CD4-positive, alpha-beta memory T cell (primary cell): ENCODE measurements around the gene CBX2. TPM values are rescaled to one million over a fixed set of nuclear protein-coding genes. Genes with fewer than 3 reads are reported as not detected.

ENCODE experiments used
- CTCF ChIA-PET: fragments of 350-600 bp; sonication (Branson Sonifier 250); formaldehyde crosslinking; loops from one replicate; lab custom pipeline; 2021; ENCODE audit warnings: inconsistent platforms; ENCODE audit not compliant: partially characterized antibody; lab: Charles Lee
- POLR2A ChIA-PET: fragments of 350-600 bp; sonication (Branson Sonifier 250); formaldehyde crosslinking; loops from one replicate; lab custom pipeline; 2021; ENCODE audit not compliant: partially characterized antibody; lab: Charles Lee
- DNase-seq, 5 donors: peaks; one replicate each; pipeline versions ENCODE4 v3.0.0 to v3.0.0-alpha.2; 2020 to 2022; ENCODE audit warnings: mixed read lengths in 1 of 5
- H3K27ac ChIP-seq: one replicate; pipeline ENCODE4 v1.7.0; 2013; ENCODE audit warnings: low read depth, low read length
- H3K27me3 ChIP-seq: 2 replicates; pipeline ENCODE4 v1.7.0; 2013; ENCODE audit warnings: mild to moderate bottlenecking, low read length, moderate library complexity; ENCODE audit not compliant: insufficient read depth
- H3K36me3 ChIP-seq: 2 replicates; pipeline ENCODE4 v1.7.0; 2013; ENCODE audit warnings: mild to moderate bottlenecking, low read length, moderate library complexity; ENCODE audit not compliant: insufficient read depth
- H3K4me1 ChIP-seq: 2 replicates; pipeline ENCODE4 v1.7.0; 2013; ENCODE audit warnings: mild to moderate bottlenecking, low read length, moderate library complexity; ENCODE audit not compliant: insufficient read depth
- H3K4me3 ChIP-seq, 2 donors: one replicate each; pipeline ENCODE4 v1.7.0; 2013; ENCODE audit warnings: low read length in 2 of 2, mild to moderate bottlenecking in 1 of 2
- H3K9me3 ChIP-seq, 2 donors: one replicate each; pipeline ENCODE4 v1.7.0; 2013; ENCODE audit warnings: low read length in 2 of 2, control low read depth in 1 of 2; ENCODE audit not compliant: control insufficient read depth in 1 of 2
- H3K27ac Mint-ChIP-seq, 7 donors: one replicate each; pipeline ENCODE4 v1.8.0; 2020 to 2021; ENCODE audit warnings: mixed read lengths in 7 of 7, mild to moderate bottlenecking in 6 of 7, inconsistent platforms in 3 of 7, moderate library complexity in 3 of 7
- H3K27me3 Mint-ChIP-seq, 2 donors: one replicate each; pipeline ENCODE4 v1.8.0; 2020 to 2021; ENCODE audit warnings: mixed read lengths in 2 of 2
- H3K36me3 Mint-ChIP-seq, 2 donors: one replicate each; pipeline ENCODE4 v1.8.0; 2020 to 2021; ENCODE audit warnings: mixed read lengths in 2 of 2, inconsistent platforms in 1 of 2, mild to moderate bottlenecking in 1 of 2
- H3K4me1 Mint-ChIP-seq, 4 donors: one replicate each; pipeline ENCODE4 v1.8.0; 2020 to 2021; ENCODE audit warnings: mixed read lengths in 4 of 4, mild to moderate bottlenecking in 1 of 4
- H3K4me3 Mint-ChIP-seq, 8 donors: one replicate each; pipeline ENCODE4 v1.8.0; 2020 to 2021; ENCODE audit warnings: mixed read lengths in 8 of 8, mild to moderate bottlenecking in 7 of 8, moderate library complexity in 6 of 8, inconsistent platforms in 3 of 8
- H3K9me3 Mint-ChIP-seq, 8 donors: one replicate each; pipeline ENCODE4 v1.8.0; 2020 to 2021; ENCODE audit warnings: mixed read lengths in 8 of 8, mild to moderate bottlenecking in 5 of 8, inconsistent platforms in 3 of 8, moderate library complexity in 1 of 8
- intact Hi-C: fragments of 100-400 bp; cut with micrococcal nuclease; formaldehyde crosslinking; loops from one replicate; pipeline ENCODE4 v1.15.1; 2023
- polyA plus RNA-seq, 2 donors: library from polyadenylated mRNA; unstranded; fragments of 300-500 nt; fragmentation: Illumina TruSeq; gene quantifications; one replicate each; pipeline ENCODE4 v1.2.3, GENCODE V29; 2021
- total RNA-seq, 2 experiments: library from RNA; stranded (reverse); gene quantifications; one replicate each; pipeline ENCODE4 v1.2.3, GENCODE V29; 2021

The CBX2 gene
- total and polyA plus RNA-seq, 4 experiments from 2014 or later = 0.06 to 0.44 TPM; not detected in 2

DNA sequence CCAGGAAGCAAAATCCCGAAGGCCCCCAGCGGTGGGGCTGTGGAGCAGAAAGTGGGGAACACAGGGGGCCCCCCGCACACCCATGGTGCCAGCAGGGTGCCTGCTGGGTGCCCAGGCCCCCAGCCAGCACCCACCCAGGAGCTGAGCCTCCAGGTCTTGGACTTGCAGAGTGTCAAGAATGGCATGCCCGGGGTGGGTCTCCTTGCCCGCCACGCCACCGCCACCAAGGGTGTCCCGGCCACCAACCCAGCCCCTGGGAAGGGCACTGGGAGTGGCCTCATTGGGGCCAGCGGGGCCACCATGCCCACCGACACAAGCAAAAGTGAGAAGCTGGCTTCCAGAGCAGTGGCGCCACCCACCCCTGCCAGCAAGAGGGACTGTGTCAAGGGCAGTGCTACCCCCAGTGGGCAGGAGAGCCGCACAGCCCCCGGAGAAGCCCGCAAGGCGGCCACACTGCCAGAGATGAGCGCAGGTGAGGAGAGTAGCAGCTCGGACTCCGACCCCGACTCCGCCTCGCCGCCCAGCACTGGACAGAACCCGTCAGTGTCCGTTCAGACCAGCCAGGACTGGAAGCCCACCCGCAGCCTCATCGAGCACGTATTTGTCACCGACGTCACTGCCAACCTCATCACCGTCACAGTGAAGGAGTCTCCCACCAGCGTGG, 6.5 kb downstream of the CBX2 start:
- Histone ChIP-seq H3K4me3 (no peak overlapping the region), H3K9me3 (no peaks in the 10 kb centered on the region), H3K4me1 (peaks cover 2% of the 10 kb centered on the region), H3K27ac (no peak overlapping the region), H3K36me3 (no peaks in the 10 kb centered on the region), H3K27me3 (no peaks in the 10 kb centered on the region)
- DNase-seq = no peak
- Mint-ChIP-seq H3K36me3 (no peaks in the 10 kb centered on the region), H3K9me3 (peaks cover 0 to under 1% (median 0%) of the 10 kb centered on the region in 8 donors), H3K27ac (no peak overlapping the region), H3K4me3 (no peak overlapping the region), H3K27me3 (peaks cover 34 to 62% of the 10 kb centered on the region in 2 donors), H3K4me1 (peaks cover 0 to 14% (median 2%) of the 10 kb centered on the region in 4 donors)
- ChIA-PET POLR2A (no interaction called here), CTCF (no interaction called here)
- intact Hi-C loops = no loop called here

DNA sequence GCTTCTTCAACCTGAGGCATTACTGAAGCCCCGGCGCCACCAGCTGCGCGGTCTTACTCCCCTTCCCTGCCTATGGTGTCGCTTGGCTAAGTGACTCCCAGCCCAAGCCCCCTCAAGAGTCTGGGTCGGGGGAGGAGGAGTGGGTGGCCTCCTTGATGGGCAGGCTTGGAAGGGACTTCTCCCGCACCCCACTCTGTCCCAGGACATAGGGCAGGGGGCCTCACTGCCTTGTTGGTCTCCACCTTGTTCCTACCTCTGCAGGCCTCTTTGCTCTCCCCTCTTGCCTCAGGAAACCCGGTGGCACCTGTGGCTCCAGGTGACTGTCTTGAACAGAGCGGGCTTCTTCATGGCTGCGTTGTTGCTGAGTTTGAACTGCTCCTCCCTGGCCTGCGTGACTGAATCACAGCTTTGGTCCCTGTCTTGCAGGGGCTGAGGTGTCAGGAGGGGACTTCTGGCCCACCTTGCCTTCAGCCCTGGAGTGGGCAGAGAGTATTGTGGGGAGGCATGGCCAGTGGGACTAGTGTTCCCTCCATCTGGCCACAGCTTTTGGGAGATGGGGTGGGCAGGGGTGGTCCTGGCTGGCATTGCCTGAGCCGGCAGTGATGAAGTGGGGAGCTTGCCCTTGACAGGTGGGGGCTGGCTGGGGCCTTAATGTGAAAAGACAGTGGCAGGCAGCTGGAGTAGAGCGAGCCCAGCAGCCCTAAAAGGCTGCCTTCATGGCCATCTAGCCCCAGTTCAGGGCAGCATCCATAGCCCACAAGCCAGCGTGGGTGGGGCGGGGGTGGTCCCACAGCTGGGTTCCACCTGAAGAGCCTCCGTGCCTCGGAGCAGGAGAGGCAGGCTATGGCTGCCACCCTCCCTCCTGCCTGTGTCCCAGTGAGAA, 7.3 kb downstream of the CBX2 start:
- ChIA-PET CTCF (no interaction called here), POLR2A (no interaction called here)
- no peaks in the 10 kb centered on the region for H3K9me3 Mint-ChIP-seq
- H3K9me3 ChIP-seq = no peaks in the 10 kb centered on the region
- H3K27ac Mint-ChIP-seq = no peak overlapping the region
- H3K27ac ChIP-seq = no peak overlapping the region
- no peaks in the 10 kb centered on the region for H3K36me3 ChIP-seq
- no peak overlapping the region for H3K4me3 Mint-ChIP-seq
- H3K4me3 ChIP-seq = no peak overlapping the region
- DNase-seq = no peak
- peaks cover 8% of the 10 kb centered on the region for H3K4me1 ChIP-seq
- intact Hi-C loops = no loop called here
- H3K27me3 Mint-ChIP-seq = peaks cover 30 to 55% of the 10 kb centered on the region in 2 donors
- peaks cover 0 to 11% (median 0%) of the 10 kb centered on the region in 4 donors for H3K4me1 Mint-ChIP-seq
- H3K36me3 Mint-ChIP-seq = no peaks in the 10 kb centered on the region
- peaks cover 2% of the 10 kb centered on the region for H3K27me3 ChIP-seq

DNA sequence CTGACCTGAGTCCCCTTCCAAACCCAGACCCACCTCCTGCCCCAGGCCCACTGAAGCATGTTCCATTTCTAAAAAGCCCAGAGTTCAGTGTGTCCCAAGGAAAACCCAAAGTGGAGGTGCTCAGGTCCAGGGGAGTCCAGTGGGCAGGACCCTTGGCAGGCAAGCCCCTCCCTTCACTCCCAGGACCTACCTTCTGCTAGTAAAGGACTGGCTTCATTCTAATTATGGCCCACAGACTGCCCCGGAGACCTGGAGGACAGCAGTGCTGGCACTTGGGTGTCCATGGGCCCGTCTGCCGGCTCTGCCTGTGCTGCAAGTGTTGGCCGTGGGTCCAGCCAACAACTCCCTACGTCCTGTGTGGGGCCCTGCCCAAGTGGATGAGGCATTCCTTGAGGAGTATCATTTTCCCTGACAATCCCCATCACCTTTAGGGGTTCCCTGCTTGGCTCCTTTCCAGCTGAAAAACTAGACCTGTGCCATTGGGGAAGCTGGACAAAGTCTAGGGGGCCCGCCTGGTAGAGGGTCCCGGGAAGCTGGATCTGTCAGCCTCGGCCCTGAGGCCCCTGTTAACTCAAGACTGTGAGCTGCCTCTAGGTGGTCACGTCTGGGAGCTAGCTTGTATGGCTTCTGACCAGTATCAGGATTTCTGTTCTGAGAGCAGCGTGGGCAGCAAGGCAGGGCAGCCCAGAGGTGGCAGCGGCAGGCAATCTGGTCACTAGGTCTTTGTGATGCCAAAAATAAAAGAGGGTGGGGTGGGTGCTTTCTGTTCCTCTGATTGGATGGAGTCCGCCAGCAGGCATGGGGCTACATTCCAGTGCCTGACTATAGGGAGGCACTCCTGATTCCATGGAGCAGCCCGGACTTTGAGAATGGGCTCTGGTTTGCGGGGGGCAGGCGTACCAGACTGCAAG, 8.2 kb downstream of the CBX2 start:
- Histone ChIP-seq H3K27me3 (peaks cover 11% of the 10 kb centered on the region), H3K9me3 (no peaks in the 10 kb centered on the region), H3K4me3 (no peak overlapping the region), H3K36me3 (no peaks in the 10 kb centered on the region), H3K4me1 (peaks cover 16% of the 10 kb centered on the region), H3K27ac (no peak overlapping the region)
- ChIA-PET POLR2A (interaction anchor here (1.2 kb wide), 1 partner anchor 53 kb away, joined by 3 read pairs; the partner anchor contains the start of gene CBX4), CTCF (interaction anchor here (1.4 to 2.0 kb wide), 3 partner anchors 11 to 207 kb away, joined by 4 to 6 read pairs (median 4); partner anchors contain the start of gene CBX8)
- Mint-ChIP-seq H3K4me3 (no peak overlapping the region), H3K27me3 (peaks cover 33 to 52% of the 10 kb centered on the region in 2 donors), H3K4me1 (peaks cover 2 to 11% (median 3%) of the 10 kb centered on the region in 4 donors), H3K27ac (no peak overlapping the region), H3K9me3 (no peaks in the 10 kb centered on the region), H3K36me3 (no peaks in the 10 kb centered on the region)
- intact Hi-C loops = no loop called here
- no peak for DNase-seq

DNA sequence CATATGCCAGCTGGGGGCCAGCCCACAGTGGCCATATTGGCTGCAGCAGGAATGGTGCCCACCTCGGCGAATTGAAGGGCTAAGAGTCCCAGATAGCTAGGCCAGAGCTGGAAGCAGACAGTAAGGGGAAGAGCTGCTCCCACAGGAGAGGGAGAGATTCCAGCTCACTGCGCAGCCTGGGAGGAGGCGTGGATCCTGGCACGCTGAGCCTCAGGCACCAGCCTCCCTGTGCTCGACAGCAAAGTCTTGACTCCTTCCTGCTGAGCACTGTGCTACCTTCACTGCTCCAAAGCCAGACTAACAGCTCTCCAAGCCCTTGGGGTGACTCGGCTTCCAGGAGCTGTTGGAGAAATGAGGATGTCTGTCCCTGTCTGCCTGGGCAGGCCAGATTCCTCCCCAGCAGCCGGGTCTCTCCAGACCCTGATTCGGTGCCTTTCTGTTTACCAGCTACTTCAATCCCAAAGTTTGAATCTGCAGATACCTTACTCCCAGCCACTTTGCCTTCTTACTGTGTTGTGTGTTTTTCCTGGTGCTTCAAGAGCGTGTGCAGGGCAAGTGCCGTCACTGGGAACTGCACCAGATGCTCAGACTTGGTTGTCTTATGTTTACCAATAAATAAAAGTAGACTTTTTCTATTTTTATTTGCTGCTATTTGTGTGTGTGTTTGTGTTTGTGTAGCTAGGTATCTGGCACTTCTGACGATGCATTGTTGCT, 9.1 kb downstream of the CBX2 start:
- Mint-ChIP-seq H3K27me3 (peaks cover 29 to 50% of the 10 kb centered on the region in 2 donors), H3K4me3 (no peak overlapping the region), H3K36me3 (no peaks in the 10 kb centered on the region), H3K27ac (no peak overlapping the region), H3K9me3 (peaks cover 0 to 1% (median 0%) of the 10 kb centered on the region in 8 donors), H3K4me1 (peaks cover 2 to 11% (median 4%) of the 10 kb centered on the region in 4 donors)
- Histone ChIP-seq H3K36me3 (no peaks in the 10 kb centered on the region), H3K4me3 (no peak overlapping the region), H3K4me1 (peaks cover 25% of the 10 kb centered on the region), H3K27ac (no peak overlapping the region), H3K27me3 (peaks cover 19% of the 10 kb centered on the region), H3K9me3 (no peaks in the 10 kb centered on the region)
- ChIA-PET CTCF (interaction anchor here (1.4 to 2.0 kb wide), 3 partner anchors 10 to 207 kb away, joined by 4 to 6 read pairs (median 4); partner anchors contain the start of gene CBX8), POLR2A (interaction anchor here (1.2 kb wide), 1 partner anchor 53 kb away, joined by 3 read pairs; the partner anchor contains the start of gene CBX4)
- DNase-seq = no peak
- intact Hi-C loops = no loop called here

DNA sequence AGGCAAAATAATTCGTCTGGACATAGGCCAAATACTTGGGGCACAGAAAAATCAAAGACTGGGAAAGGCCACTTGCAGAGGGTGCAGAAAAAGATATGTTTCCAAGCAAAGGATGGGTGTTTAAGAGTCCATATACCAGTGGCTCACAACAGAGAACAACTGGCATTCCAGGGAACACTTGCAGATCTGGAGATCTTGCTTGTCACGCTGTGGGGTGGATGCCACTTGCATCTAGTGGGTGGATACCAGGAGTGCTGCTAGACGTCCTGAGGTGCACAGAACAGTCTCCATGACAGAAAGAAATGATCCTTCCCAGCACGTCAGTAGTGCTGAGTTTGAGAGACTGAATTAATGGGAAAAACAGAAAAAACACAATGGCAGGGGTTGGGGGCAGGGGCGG, 10.5 kb downstream of the CBX2 start:
- no peak overlapping the region for H3K27ac ChIP-seq
- Mint-ChIP-seq H3K4me3 (no peak overlapping the region), H3K36me3 (no peaks in the 10 kb centered on the region), H3K27ac (peak overlapping the region in 1 of 7 donors; percentile 10), H3K4me1 (peaks cover 2 to 16% (median 7%) of the 10 kb centered on the region in 4 donors), H3K9me3 (peaks cover 0 to 1% (median 0%) of the 10 kb centered on the region in 8 donors), H3K27me3 (peaks cover 29 to 44% of the 10 kb centered on the region in 2 donors)
- no peak for DNase-seq
- H3K36me3 ChIP-seq = no peaks in the 10 kb centered on the region
- H3K9me3 ChIP-seq = no peaks in the 10 kb centered on the region
- peaks cover 23% of the 10 kb centered on the region for H3K27me3 ChIP-seq
- intact Hi-C loops = no loop called here
- H3K4me1 ChIP-seq = peaks cover 25% of the 10 kb centered on the region
- H3K4me3 ChIP-seq = no peak overlapping the region
- ChIA-PET CTCF (interaction anchor here (0.9 to 2.2 kb wide), 12 partner anchors 10 to 220 kb away, joined by 3 to 8 read pairs (median 5); partner anchors contain the start of gene CBX2), POLR2A (no interaction called here)
